ENCODE data around the gene UST. TPM values are rescaled to one million over a fixed set of nuclear protein-coding genes. Genes with fewer than 3 reads are reported as not detected.
A peak's percentile ranks its signal among the peaks of the same experiment; 100 is the strongest.
"Not testable (repeated sequence)": the region's sequence is repeated elsewhere in the genome, so short reads cannot be mapped to it uniquely, and the experiment has no call there.

UST gene
- total RNA-seq, 4 donors from 2014 or later, result 2.3 to 8.4 (median 2.8) TPM

GRCh38 chr6:148760258-148760534 lies 13.4 kb downstream of the UST start:
- no peak overlapping the region for H3K4me3 ChIP-seq
- H3K9me3 ChIP-seq, result peaks cover 0 to 4% (median 0%) of the 10 kb centered on the region in 3 donors
- intact Hi-C loops (cut with DNase I; ENCODE audit: low total_unique reads) (no loop called here), in situ Hi-C loops (cut with MboI; ENCODE audit: low sequenced_read_pairs in 4 of 4) (no loop called here)
- TF ChIP-seq POLR2A (IDR thresholded peaks at IDR 0.05) (no peak), CTCF (IDR thresholded peaks at IDR 0.05 in 4 of 5, conservative IDR thresholded peaks at IDR 0.05 in 1 of 5) (no peak)
- no peak overlapping the region for H3K27ac ChIP-seq
- no peaks in the 10 kb centered on the region for H3K36me3 ChIP-seq
- no peaks in the 10 kb centered on the region for H3K27me3 ChIP-seq
- ATAC-seq (no peak), DNase-seq (no peak)
- peaks cover 0 to 5% of the 10 kb centered on the region in 2 donors for H3K4me1 ChIP-seq

- peak; percentile 40 to 75 for DNase-seq
- no peaks in the 10 kb centered on the region for H3K36me3 ChIP-seq
- in situ Hi-C loops (cut with MboI; ENCODE audit: low sequenced_read_pairs in 4 of 4), result no loop called here
- no peaks in the 10 kb centered on the region for H3K27me3 ChIP-seq
- H3K27ac ChIP-seq, result peak overlapping the region in 1 of 4 donors; percentile 39
- peak; percentile 82 to 86 for ATAC-seq
- peaks cover 0 to 5% of the 10 kb centered on the region in 2 donors for H3K4me1 ChIP-seq
- peak overlapping the region in 1 of 4 donors; percentile 15 for H3K4me3 ChIP-seq
- TF ChIP-seq POLR2A (IDR thresholded peaks at IDR 0.05), result no peak
- TF ChIP-seq CTCF (IDR thresholded peaks at IDR 0.05 in 4 of 5, conservative IDR thresholded peaks at IDR 0.05 in 1 of 5), result no peak
- intact Hi-C loops (cut with DNase I; ENCODE audit: low total_unique reads), result no loop called here
- H3K9me3 ChIP-seq, result peaks cover 0 to 4% (median 0%) of the 10 kb centered on the region in 3 donors
These were observed 14.0 kb downstream of the UST start for GRCh38 chr6:148760568-148761526.

DNA sequence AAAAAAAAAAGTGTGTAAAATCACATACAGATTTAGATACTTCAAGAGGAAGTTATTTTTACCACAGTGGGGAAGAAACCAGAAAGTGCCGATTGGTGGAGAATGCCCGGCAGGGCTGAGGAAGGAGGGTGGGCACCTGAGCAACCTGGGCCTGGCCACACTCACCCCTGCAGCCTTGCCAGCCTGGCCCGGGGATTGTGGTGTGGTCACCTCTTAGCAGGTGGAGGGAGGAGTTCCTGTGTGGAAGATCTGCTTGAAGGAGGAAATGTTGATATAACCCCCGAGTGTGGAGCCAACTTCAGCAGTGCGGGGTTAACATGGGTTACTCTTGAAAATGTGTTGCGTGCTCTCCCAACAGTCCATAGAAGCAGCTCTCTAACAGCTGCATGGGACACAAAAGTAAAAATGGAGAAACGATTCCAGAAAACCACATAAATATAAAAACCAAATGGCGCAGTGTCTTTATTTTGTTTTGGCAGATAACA lies 14.7 kb downstream of the UST start:
- H3K4me3 ChIP-seq, result no peak overlapping the region
- in situ Hi-C loops (cut with MboI; ENCODE audit: low sequenced_read_pairs in 4 of 4), result no loop called here
- intact Hi-C loops (cut with DNase I; ENCODE audit: low total_unique reads), result no loop called here
- H3K27me3 ChIP-seq, result no peaks in the 10 kb centered on the region
- H3K4me1 ChIP-seq, result peaks cover 0 to 5% of the 10 kb centered on the region in 2 donors
- no peak overlapping the region for H3K27ac ChIP-seq
- no peak for ATAC-seq
- DNase-seq, result no peak
- no peaks in the 10 kb centered on the region for H3K36me3 ChIP-seq
- TF ChIP-seq CTCF (IDR thresholded peaks at IDR 0.05 in 4 of 5, conservative IDR thresholded peaks at IDR 0.05 in 1 of 5) (no peak), POLR2A (IDR thresholded peaks at IDR 0.05) (no peak)
- peaks cover 0 to 4% (median 0%) of the 10 kb centered on the region in 3 donors for H3K9me3 ChIP-seq

DNA sequence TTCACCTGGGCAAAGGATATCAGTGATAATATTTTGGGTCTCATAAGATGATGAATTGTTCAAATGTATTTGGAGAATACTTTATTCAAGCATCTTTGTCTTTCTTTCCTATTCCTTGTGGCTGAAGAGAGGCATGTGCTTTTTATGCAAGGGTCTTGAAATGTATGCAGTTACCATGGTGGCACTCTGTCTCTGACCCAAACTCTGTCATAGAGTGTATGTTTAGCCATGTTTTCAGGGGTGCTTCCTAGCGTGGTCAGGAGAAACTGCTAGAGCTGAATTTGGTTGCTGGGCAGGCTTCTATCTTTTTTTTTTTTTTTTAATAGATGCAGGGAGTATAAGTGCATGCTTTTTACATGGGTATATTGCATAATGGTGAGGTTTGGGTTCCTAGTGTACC lies 15.4 kb downstream of the UST start:
- ATAC-seq (no peak), DNase-seq (no peak)
- Histone ChIP-seq H3K4me3 (no peak overlapping the region), H3K27me3 (no peaks in the 10 kb centered on the region), H3K27ac (no peak overlapping the region), H3K9me3 (peaks cover 0 to 4% (median 0%) of the 10 kb centered on the region in 3 donors), H3K36me3 (no peaks in the 10 kb centered on the region), H3K4me1 (peaks cover 0 to 5% of the 10 kb centered on the region in 2 donors)
- TF ChIP-seq POLR2A (IDR thresholded peaks at IDR 0.05) (no peak), CTCF (IDR thresholded peaks at IDR 0.05 in 4 of 5, conservative IDR thresholded peaks at IDR 0.05 in 1 of 5) (no peak)
- in situ Hi-C loops (cut with MboI; ENCODE audit: low sequenced_read_pairs in 4 of 4), result no loop called here
- intact Hi-C loops (cut with DNase I; ENCODE audit: low total_unique reads), result no loop called here

- H3K9me3 ChIP-seq; H3K4me1 ChIP-seq; H3K27ac ChIP-seq; DNase-seq; in situ Hi-C loops (cut with MboI; ENCODE audit: low sequenced_read_pairs in 4 of 4); H3K4me3 ChIP-seq; H3K36me3 ChIP-seq; ATAC-seq; H3K27me3 ChIP-seq; intact Hi-C loops (cut with DNase I; ENCODE audit: low total_unique reads): not testable (repeated sequence)
These were observed 17.6 kb downstream of the UST start for GRCh38 chr6:148764259-148765020.

Measured in gastrocnemius medialis (tissue), 4 donors.